Fibroblast of the conjunctiva (primary cell): ENCODE measurements around the gene CACNG6.
"Not testable (repeated sequence)": the region's sequence is repeated elsewhere in the genome, so short reads cannot be mapped to it uniquely, and the experiment has no call there.

Source experiments
- DNase-seq: peaks from one replicate; pipeline ENCODE4 v3.0.0-alpha.2; 2010; ENCODE audit warnings: low read depth

The CACNG6 gene

GRCh38 chr19:54002495-54003315, 11.3 kb downstream of the CACNG6 start:
- DNase-seq, result no peak

GRCh38 chr19:54009440-54009839, 18.0 kb downstream of the CACNG6 start:
- DNase-seq, result no peak

GRCh38 chr19:54010474-54010873, 19.0 kb downstream of the CACNG6 start:
- no peak for DNase-seq

GRCh38 chr19:54011507-54012211, 20.2 kb downstream of the CACNG6 start:
- DNase-seq, result no peak

GRCh38 chr19:54013866-54014265, 22.4 kb downstream of the CACNG6 start:
- DNase-seq, result no peak

GRCh38 chr19:54014920-54015560, 23.6 kb downstream of the CACNG6 start:
- no peak for DNase-seq

GRCh38 chr19:54017261-54017660, 25.8 kb downstream of the CACNG6 start:
- DNase-seq, result no peak

GRCh38 chr19:54021363-54021762, 29.9 kb downstream of the CACNG6 start:
- no peak for DNase-seq

- DNase-seq, result no peak
Measured at GRCh38 chr19:54021932-54022331, 30.5 kb downstream of the CACNG6 start.

GRCh38 chr19:54023191-54023590, 31.8 kb downstream of the CACNG6 start:
- DNase-seq, result no peak

GRCh38 chr19:54024660-54025059, 33.2 kb downstream of the CACNG6 start:
- no peak for DNase-seq

- DNase-seq, result no peak
Measured at GRCh38 chr19:54026656-54027055, 35.2 kb downstream of the CACNG6 start.

- DNase-seq, result no peak
Measured at GRCh38 chr19:54029301-54029700, 37.9 kb downstream of the CACNG6 start.

- DNase-seq, result peak; percentile 27
Measured at GRCh38 chr19:54029930-54030490, 38.6 kb downstream of the CACNG6 start.

GRCh38 chr19:54030895-54031586, 39.6 kb downstream of the CACNG6 start:
- DNase-seq, result no peak

GRCh38 chr19:54035215-54036178, 44.1 kb downstream of the CACNG6 start:
- DNase-seq, result peak; percentile 62

GRCh38 chr19:54036542-54036941, 45.1 kb downstream of the CACNG6 start:
- not testable (repeated sequence) for DNase-seq

- DNase-seq, result no peak
Measured at GRCh38 chr19:54040003-54040402, 48.6 kb downstream of the CACNG6 start.

GRCh38 chr19:54041969-54042606, 50.7 kb downstream of the CACNG6 start:
- no peak for DNase-seq

- DNase-seq, result no peak
Measured at GRCh38 chr19:54042989-54043388, 51.6 kb downstream of the CACNG6 start.
